Measurements from ENCODE around the gene NOS1. TPM values are rescaled to one million over a fixed set of nuclear protein-coding genes. Genes with fewer than 3 reads are reported as not detected.

NOS1 gene
- total RNA-seq, 1 experiment from 2014 or later: 2.3 TPM

DNA sequence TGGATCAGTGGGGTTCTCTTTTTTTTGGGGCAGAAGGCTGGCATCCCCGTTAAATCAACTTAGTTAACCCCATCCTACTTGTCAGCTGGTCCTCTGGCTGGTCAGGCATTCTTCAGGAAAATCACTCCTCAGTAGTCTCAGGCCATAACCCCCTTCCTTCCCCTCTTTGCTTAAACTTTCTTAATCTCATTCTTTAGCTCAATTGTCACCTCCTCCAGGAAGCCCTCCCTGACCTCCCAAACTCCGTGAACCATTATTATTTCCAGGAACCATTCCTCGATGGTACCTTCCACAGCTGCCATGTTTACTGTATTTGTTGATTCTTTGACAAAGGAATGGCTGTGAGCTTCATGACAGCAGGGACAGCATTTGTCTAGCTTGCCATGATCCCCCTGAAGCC is 98.7 kb downstream of the NOS1 start:
- no peak overlapping the region for H3K18ac ChIP-seq (ENCODE audit: insufficient read length, low read depth, low read length)
- no peak for DNase-seq
- no CpG with 5 or more reads among the region's 3 CpGs for WGBS (ENCODE audit: extremely low coverage, insufficient read length, low lambda C conversion rate)
- H4K20me1 ChIP-seq (ENCODE audit: control insufficient read depth, insufficient read depth, insufficient read length): no peaks in the 10 kb centered on the region
- no peak overlapping the region for H4K8ac ChIP-seq (replicated peaks; ENCODE audit: insufficient read length, low read depth, low read length)
- no peak overlapping the region for H2BK5ac ChIP-seq (ENCODE audit: insufficient read length, low read length)
- no peak overlapping the region for H3K23ac ChIP-seq (ENCODE audit: insufficient read length, low read depth, low read length)
- H3K9me3 Mint-ChIP-seq: no peaks in the 10 kb centered on the region; a peak in 1 of 5 replicates
- H3K4me2 ChIP-seq (ENCODE audit: insufficient read depth, insufficient read length, low read length): no peak overlapping the region
- H2BK15ac ChIP-seq (ENCODE audit: low read depth, low read length): no peak overlapping the region
- H2BK20ac ChIP-seq (ENCODE audit: low read depth, low read length, poor library complexity, severe bottlenecking): no peak overlapping the region
- no peak overlapping the region for H2BK120ac ChIP-seq (ENCODE audit: low read depth, low read length, poor library complexity, severe bottlenecking)
- no peaks in the 10 kb centered on the region for H3K79me1 ChIP-seq (ENCODE audit: insufficient read depth, low read depth, low read length, poor library complexity, severe bottlenecking)
- H3K27me3 Mint-ChIP-seq (ENCODE audit: low read depth): peaks cover 4% of the 10 kb centered on the region
- no peak overlapping the region for H3K4ac ChIP-seq (ENCODE audit: low read depth, low read length)
- no peak overlapping the region for H3K9ac ChIP-seq (ENCODE audit: extremely low read depth, insufficient read length, low read length)
- H4K91ac ChIP-seq (ENCODE audit: insufficient read length, low read depth, low read length): no peak overlapping the region
- H3K36me3 Mint-ChIP-seq (ENCODE audit: insufficient read depth in 1 of 3, low read depth in 3 of 3): no peaks in the 10 kb centered on the region
- H3K9me3 ChIP-seq (ENCODE audit: control insufficient read depth, low read depth, low read length): no peaks in the 10 kb centered on the region
- no peak overlapping the region for H4K5ac ChIP-seq (ENCODE audit: insufficient read length, low read depth, low read length)
- TF ChIP-seq, protein P1, sequence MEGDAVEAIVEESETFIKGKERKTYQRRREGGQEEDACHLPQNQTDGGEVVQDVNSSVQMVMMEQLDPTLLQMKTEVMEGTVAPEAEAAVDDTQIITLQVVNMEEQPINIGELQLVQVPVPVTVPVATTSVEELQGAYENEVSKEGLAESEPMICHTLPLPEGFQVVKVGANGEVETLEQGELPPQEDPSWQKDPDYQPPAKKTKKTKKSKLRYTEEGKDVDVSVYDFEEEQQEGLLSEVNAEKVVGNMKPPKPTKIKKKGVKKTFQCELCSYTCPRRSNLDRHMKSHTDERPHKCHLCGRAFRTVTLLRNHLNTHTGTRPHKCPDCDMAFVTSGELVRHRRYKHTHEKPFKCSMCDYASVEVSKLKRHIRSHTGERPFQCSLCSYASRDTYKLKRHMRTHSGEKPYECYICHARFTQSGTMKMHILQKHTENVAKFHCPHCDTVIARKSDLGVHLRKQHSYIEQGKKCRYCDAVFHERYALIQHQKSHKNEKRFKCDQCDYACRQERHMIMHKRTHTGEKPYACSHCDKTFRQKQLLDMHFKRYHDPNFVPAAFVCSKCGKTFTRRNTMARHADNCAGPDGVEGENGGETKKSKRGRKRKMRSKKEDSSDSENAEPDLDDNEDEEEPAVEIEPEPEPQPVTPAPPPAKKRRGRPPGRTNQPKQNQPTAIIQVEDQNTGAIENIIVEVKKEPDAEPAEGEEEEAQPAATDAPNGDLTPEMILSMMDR (conservative IDR thresholded peaks at IDR 0.05): no peak
- H3K56ac ChIP-seq (ENCODE audit: insufficient read length, low read depth, low read length): no peak overlapping the region
- H3K4me1 Mint-ChIP-seq: peaks cover 3 to 11% of the 10 kb centered on the region in 2 experiments
- no peaks in the 10 kb centered on the region for H3K79me2 ChIP-seq (ENCODE audit: insufficient read depth, low read length)
- no peaks in the 10 kb centered on the region for H3K27me3 ChIP-seq (ENCODE audit: insufficient read depth, low read length)
- no peak overlapping the region for H2BK12ac ChIP-seq (ENCODE audit: insufficient read length, low read depth, low read length)
- H3K23me2 ChIP-seq (ENCODE audit: insufficient read length, low read depth, low read length, poor library complexity, severe bottlenecking): no peaks in the 10 kb centered on the region
- no peak overlapping the region for H3K27ac ChIP-seq (ENCODE audit: insufficient read length, low read depth, low read length)
- no peak overlapping the region for H3K14ac ChIP-seq (ENCODE audit: insufficient read depth, low read length)
- no peak overlapping the region; a peak in 1 of 7 replicates for H3K27ac Mint-ChIP-seq
- H3K4me3 Mint-ChIP-seq: no peak overlapping the region
- no peaks in the 10 kb centered on the region for H3K4me1 ChIP-seq (ENCODE audit: insufficient read depth, low read length)
- no peak overlapping the region for H2AK5ac ChIP-seq (ENCODE audit: insufficient read length, low read length)
- no peak overlapping the region for H3T11ph ChIP-seq (ENCODE audit: low read length)
- no peak overlapping the region for H2AFZ ChIP-seq (ENCODE audit: low read length)
